Activated naive CD4-positive, alpha-beta T cell treated with anti-CD3 and anti-CD28 coated beads, Interleukin-2, amount 50 U/mL, for 72 hours (primary cell): ENCODE data around the gene THAP12. TPM values are rescaled to one million over a fixed set of nuclear protein-coding genes. Genes with fewer than 3 reads are reported as not detected.
"Not testable (repeated sequence)": the region's sequence is repeated elsewhere in the genome, so short reads cannot be mapped to it uniquely, and the experiment has no call there.

Experiments used
- ATAC-seq, 2 donors: fragments of 150-1000 bp; cut with Tn5 transposase; 2 replicates each; pipeline ENCODE4 v1.10.0; 2021; ENCODE audit warnings: mild to moderate bottlenecking in 2 of 2, moderate library complexity in 2 of 2
- DNase-seq, 2 donors: peaks; one replicate each; pipeline ENCODE4 v3.0.0; 2021 to 2022; ENCODE audit warnings: low spot score in 2 of 2
- H3K27ac Mint-ChIP-seq, 2 donors: one replicate each; pipeline ENCODE4 v1.8.0; 2022; ENCODE audit warnings: mild to moderate bottlenecking in 2 of 2, mixed read lengths in 2 of 2
- H3K36me3 Mint-ChIP-seq, 2 donors: one replicate each; pipeline ENCODE4 v1.8.0; 2022; ENCODE audit warnings: mixed read lengths in 2 of 2
- H3K9me3 Mint-ChIP-seq, 2 donors: one replicate each; pipeline ENCODE4 v1.8.0; 2022; ENCODE audit warnings: mixed read lengths in 2 of 2
- total RNA-seq, 2 donors: library from RNA; stranded (reverse); gene quantifications; one replicate each; pipeline ENCODE4 v1.2.3, GENCODE V29; 2022

THAP12 gene, protein sequence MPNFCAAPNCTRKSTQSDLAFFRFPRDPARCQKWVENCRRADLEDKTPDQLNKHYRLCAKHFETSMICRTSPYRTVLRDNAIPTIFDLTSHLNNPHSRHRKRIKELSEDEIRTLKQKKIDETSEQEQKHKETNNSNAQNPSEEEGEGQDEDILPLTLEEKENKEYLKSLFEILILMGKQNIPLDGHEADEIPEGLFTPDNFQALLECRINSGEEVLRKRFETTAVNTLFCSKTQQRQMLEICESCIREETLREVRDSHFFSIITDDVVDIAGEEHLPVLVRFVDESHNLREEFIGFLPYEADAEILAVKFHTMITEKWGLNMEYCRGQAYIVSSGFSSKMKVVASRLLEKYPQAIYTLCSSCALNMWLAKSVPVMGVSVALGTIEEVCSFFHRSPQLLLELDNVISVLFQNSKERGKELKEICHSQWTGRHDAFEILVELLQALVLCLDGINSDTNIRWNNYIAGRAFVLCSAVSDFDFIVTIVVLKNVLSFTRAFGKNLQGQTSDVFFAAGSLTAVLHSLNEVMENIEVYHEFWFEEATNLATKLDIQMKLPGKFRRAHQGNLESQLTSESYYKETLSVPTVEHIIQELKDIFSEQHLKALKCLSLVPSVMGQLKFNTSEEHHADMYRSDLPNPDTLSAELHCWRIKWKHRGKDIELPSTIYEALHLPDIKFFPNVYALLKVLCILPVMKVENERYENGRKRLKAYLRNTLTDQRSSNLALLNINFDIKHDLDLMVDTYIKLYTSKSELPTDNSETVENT
- 10 to 100 TPM; 27.7 to 36.0 TPM for total RNA-seq

DNA sequence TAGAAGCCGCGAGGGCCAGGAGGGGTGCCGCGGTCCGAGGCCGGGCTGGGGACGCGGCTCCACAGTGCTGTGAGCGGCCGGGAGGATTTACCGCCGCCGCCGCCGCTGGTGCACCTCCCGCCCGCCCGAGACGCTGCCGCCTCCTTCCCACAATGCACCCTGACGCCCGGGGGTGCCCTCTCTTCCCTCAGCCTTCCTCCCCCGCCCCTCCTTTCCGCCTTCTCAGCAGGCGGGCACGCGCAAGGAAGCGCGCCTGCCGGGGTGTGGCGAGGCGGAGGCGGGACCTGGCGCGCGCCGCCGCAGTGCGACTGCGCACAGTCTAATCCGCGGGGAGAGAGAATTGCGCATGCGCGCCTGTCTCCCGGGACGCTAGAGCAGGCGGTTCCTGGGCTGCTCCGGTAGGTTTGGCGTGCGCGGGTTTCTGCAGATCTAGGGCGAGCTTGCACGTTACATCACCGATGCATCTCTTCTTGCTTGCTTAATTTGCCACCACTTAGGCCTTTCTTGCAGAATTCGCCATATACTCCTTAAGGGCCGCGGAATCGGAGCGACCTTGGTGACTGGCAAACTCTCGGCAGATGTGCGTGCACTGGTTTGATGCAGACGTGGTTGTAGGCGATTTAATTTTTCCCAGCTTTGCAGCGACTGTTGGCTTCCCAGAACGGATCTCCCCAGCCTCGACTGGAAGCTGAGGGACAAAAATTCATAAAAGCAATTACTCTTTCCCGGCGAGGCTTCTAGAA, at the start of gene THAP12, which contains the start of gene GVQW3:
THAP12 (minus strand) TSS at position 156 of the 743 bp plus-strand sequence. CDS start 296 bp downstream, outside the sequence.
GVQW3 (plus strand) TSS at position 347 of the 743 bp plus-strand sequence. CDS start 506 bp downstream, outside the sequence.
- peaks cover 8 to 25% of the 10 kb centered on the region in 2 donors for H3K36me3 Mint-ChIP-seq
- no peaks in the 10 kb centered on the region for H3K9me3 Mint-ChIP-seq
- DNase-seq: peak; percentile 95 to 98
- peak; percentile 68 to 87 for ATAC-seq
- H3K27ac Mint-ChIP-seq: peak within 1 kb of the TSS; percentile 83 to 97

DNA sequence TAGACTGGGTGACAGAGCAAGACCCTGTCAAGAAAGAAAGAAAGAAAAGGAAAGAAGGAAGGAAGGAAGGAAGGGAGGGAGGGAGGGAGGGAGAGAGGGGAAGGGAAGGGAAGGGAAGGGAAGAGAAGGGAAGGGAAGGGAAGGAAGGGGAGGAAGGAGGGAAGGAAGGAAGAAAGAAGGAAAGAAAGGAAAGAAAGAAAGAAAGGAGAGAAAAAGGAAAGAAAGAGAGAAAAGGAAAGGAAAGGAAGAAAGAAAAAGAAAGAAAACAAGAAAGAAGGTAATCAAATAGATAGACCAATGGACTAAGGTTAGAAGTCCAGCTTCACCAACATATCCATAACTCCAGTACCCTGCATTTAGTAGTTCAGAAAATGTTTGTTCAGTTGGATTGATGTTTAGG, 45.7 kb upstream of the THAP12 start:
- H3K36me3 Mint-ChIP-seq: no peaks in the 10 kb centered on the region
- H3K27ac Mint-ChIP-seq: no peak overlapping the region
- ATAC-seq: no peak

GRCh38 chr11:76424891-76425290, 44.0 kb upstream of the THAP12 start:
- ATAC-seq: peak; percentile 46 to 54
- Mint-ChIP-seq H3K27ac (no peak overlapping the region), H3K9me3 (no peaks in the 10 kb centered on the region)

More for the DNA sequence above, 45.7 kb upstream of the THAP12 start:
- H3K9me3 Mint-ChIP-seq: no peaks in the 10 kb centered on the region
- DNase-seq: no peak

DNA sequence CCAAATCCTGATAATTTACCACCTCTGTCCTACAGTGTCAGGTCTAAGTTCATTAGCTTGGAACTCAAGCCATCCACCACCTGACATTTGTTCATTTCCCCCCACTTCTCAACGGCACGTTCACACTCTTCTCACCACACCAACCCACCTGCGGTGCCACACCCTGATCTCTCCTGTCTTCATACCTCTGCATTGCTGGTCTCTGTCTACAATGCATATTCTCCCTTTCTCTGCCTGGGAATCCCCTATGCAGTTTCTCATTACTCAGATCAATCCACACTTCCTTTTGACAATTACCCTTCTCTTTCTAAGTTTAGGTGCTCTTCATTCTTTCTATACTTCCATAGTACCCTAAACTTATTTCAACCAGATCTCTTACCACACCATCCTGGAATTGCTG, 43.4 kb upstream of the THAP12 start:
- ATAC-seq (peak; percentile 89 to 93), DNase-seq (peak in 1 of 2 donors; percentile 22)
- Mint-ChIP-seq H3K27ac (no peak overlapping the region), H3K9me3 (no peaks in the 10 kb centered on the region), H3K36me3 (no peaks in the 10 kb centered on the region)

More at GRCh38 chr11:76424891-76425290, 44.0 kb upstream of the THAP12 start:
- no peaks in the 10 kb centered on the region for H3K36me3 Mint-ChIP-seq
- no peak for DNase-seq

DNA sequence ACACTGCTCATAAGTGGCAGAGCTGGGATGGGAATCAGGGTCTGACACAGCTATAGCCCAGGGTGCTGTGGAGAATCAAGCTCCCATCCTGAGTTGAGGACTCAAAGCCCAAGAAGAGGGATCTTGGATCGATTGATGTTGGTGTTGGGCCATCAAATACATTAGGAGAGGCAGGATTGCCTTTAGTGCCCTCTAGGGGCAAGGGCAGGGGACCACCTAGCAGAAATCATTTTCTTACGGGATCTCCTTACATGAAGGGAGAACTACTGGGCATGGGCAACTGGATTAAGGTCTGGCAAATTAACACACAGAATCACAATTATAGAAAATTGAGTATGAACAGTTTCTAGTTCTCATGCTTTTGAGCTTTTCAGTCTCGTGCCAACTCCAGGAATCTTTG, 39.0 kb upstream of the THAP12 start:
- no peak for ATAC-seq
- H3K9me3 Mint-ChIP-seq: no peaks in the 10 kb centered on the region
- H3K27ac Mint-ChIP-seq: no peak overlapping the region

GRCh38 chr11:76415073-76415472, 34.1 kb upstream of the THAP12 start:
- DNase-seq (no peak), ATAC-seq (no peak)
- Mint-ChIP-seq H3K9me3 (no peaks in the 10 kb centered on the region), H3K27ac (no peak overlapping the region), H3K36me3 (no peaks in the 10 kb centered on the region)

More for the DNA sequence above, 39.0 kb upstream of the THAP12 start:
- DNase-seq: no peak
- H3K36me3 Mint-ChIP-seq: no peaks in the 10 kb centered on the region

DNA sequence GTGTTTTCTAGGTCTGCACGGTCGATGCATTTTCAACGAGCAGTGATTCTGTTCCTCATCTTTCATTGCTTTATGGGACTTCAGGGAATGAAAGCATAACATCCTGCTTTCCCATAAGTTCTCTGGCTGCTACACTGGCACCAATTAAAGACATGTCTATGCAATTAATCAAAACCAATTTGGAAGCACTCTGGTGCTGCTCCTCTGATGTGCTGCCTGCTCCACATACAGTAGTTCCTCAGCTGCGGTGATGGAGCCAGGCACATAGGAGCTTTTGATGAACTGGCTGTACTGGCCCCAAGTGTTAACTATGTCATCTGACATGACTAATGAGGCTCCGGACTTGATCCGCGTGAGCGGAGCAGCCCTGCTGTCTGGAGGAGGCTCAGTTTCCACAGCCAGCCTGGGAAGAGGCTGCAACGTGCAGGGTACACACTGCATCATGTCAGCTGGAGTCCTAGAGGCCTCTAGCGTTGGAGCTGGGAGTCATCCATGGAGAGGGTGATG, 30.0 kb upstream of the THAP12 start:
- ATAC-seq (no peak), DNase-seq (no peak)
- no peak overlapping the region for H3K27ac Mint-ChIP-seq
- no peaks in the 10 kb centered on the region for H3K9me3 Mint-ChIP-seq
- H3K36me3 Mint-ChIP-seq: no peaks in the 10 kb centered on the region

- DNase-seq (no peak), ATAC-seq (no peak)
- Mint-ChIP-seq H3K27ac (no peak overlapping the region), H3K9me3 (no peaks in the 10 kb centered on the region), H3K36me3 (no peaks in the 10 kb centered on the region)
Measured at GRCh38 chr11:76408171-76408965, 27.4 kb upstream of the THAP12 start.

- Mint-ChIP-seq H3K36me3 (no peaks in the 10 kb centered on the region), H3K9me3 (no peaks in the 10 kb centered on the region), H3K27ac (no peak overlapping the region)
- ATAC-seq: no peak
- no peak for DNase-seq
Measured at GRCh38 chr11:76406359-76406758, 25.4 kb upstream of the THAP12 start.

DNA sequence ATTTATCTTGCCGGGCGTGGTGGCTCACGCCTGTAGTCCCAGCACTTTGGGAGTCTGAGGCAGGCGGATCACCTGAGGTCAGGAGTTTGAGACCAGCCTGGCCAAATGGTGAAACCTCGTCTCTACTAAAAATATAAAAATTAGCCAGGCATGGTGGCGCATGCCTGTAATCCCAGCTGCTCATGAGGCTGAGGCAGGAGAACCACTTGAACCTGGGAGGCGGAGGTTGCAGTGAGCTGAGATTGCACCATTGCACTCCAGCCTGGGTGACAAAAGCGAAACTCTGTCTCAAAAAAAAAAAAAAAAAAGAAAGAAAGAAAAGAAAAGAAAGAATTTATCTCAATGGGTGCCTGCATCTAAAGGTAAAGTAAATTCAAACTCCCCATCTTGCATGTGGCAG, 20.6 kb upstream of the THAP12 start:
- not testable (repeated sequence) for H3K36me3 Mint-ChIP-seq, ATAC-seq, H3K27ac Mint-ChIP-seq, DNase-seq, H3K9me3 Mint-ChIP-seq

GRCh38 chr11:76400967-76401366, 20.0 kb upstream of the THAP12 start:
- ATAC-seq: no peak
- Mint-ChIP-seq H3K36me3 (no peaks in the 10 kb centered on the region), H3K27ac (peak overlapping the region in 1 of 2 donors; percentile 4), H3K9me3 (no peaks in the 10 kb centered on the region)
- DNase-seq: no peak

DNA sequence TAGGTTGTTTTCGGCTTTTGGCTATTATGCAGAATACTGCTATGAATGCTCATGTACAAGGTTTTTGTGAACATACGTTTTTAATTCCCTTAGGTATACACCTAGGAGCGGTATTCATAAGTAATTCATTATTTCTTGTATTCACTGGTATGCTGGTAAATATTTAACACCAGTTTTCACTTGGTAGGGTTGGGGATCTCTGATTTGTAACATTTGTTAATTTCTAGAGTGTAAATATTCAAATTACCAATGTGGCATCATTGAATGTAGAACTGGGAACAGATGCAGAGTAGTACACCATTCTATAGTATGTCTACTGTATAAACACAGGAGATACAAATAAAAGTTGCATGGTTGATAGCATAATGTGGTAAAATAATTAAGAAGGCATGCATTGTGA, 16.5 kb upstream of the THAP12 start:
- ATAC-seq (no peak), DNase-seq (no peak)
- Mint-ChIP-seq H3K36me3 (no peaks in the 10 kb centered on the region), H3K27ac (no peak overlapping the region), H3K9me3 (no peaks in the 10 kb centered on the region)

- Mint-ChIP-seq H3K27ac (no peak overlapping the region), H3K36me3 (no peaks in the 10 kb centered on the region), H3K9me3 (no peaks in the 10 kb centered on the region)
- ATAC-seq (no peak), DNase-seq (no peak)
Measured at GRCh38 chr11:76395296-76395695, 14.4 kb upstream of the THAP12 start.

- DNase-seq: no peak
- Mint-ChIP-seq H3K9me3 (no peaks in the 10 kb centered on the region), H3K36me3 (no peaks in the 10 kb centered on the region), H3K27ac (no peak overlapping the region)
- no peak for ATAC-seq
Measured at GRCh38 chr11:76394411-76394810, 13.5 kb upstream of the THAP12 start.

DNA sequence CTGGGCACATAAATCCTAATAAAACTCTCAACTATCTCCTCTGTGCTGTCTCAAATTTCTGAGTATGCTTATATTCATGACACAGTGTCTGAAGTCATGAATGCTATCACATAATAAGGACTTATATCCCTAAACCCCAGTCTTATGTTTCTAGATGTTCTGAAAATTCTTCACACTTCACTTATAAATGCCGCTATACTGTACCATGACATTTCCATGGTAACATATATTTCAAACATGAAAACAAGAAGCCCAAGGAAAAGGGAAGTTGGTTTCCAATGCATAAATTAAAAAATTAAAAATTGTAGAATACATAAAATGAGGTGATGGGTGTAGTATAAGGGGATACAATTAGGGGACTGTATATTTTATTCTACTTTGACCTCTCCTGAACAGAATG, 11.9 kb upstream of the THAP12 start:
- Mint-ChIP-seq H3K36me3 (no peaks in the 10 kb centered on the region), H3K9me3 (no peaks in the 10 kb centered on the region)
- no peak for ATAC-seq

More for the DNA sequence above, 11.9 kb upstream of the THAP12 start:
- no peak overlapping the region for H3K27ac Mint-ChIP-seq
- no peak for DNase-seq
